Measurements from ENCODE around the gene ARL16. TPM values are rescaled to one million over a fixed set of nuclear protein-coding genes. Genes with fewer than 3 reads are reported as not detected.
A peak's percentile ranks its signal among the peaks of the same experiment; 100 is the strongest.

Gene ARL16
- polyA plus RNA-seq, 2 of the 4 experiments (the other 2 are of a cell fraction) = 45.2 to 53.6 TPM

- Histone ChIP-seq H3K9me3 (no peaks in the 10 kb centered on the region), H3K4me1 (peaks cover 19% of the 10 kb centered on the region), H3K27ac (peak overlapping the region; percentile 97), H3K4me3 (peak overlapping the region; percentile 79), H3K4me2 (peak overlapping the region; percentile 88)
- no peak for FAIRE-seq
- 4% methylated on average over 18 of the region's 18 CpGs for WGBS (ENCODE audit: missing lambda C conversion rate)
- no peak for TF ChIP-seq RNF2 (IDR thresholded peaks at IDR 0.05; ENCODE audit: borderline replicate concordance, low read depth)
- peak; percentile 94 for TF ChIP-seq RFX5 (IDR thresholded peaks at IDR 0.05)
- no peak for TF ChIP-seq RAD21 (conservative IDR thresholded peaks at IDR 0.05 in 1 of 2, IDR thresholded peaks at IDR 0.05 in 1 of 2)
- TF ChIP-seq HMGXB4 (CRISPR knock-in tag; IDR thresholded peaks at IDR 0.05; ENCODE audit: borderline replicate concordance) = no peak
- no peak for TF ChIP-seq ELK1 (IDR thresholded peaks at IDR 0.05; ENCODE audit: low read depth, low read length)
- TF ChIP-seq TFCP2L1 (CRISPR knock-in tag; IDR thresholded peaks at IDR 0.05) = no peak
- TF ChIP-seq JUN (IDR thresholded peaks at IDR 0.05) = no peak
- TF ChIP-seq SMC3 (IDR thresholded peaks at IDR 0.05) = no peak
- TF ChIP-seq ATOH8 (CRISPR knock-in tag; IDR thresholded peaks at IDR 0.05; ENCODE audit: low read depth) = no peak
- no peak for TF ChIP-seq FOSB (CRISPR knock-in tag; IDR thresholded peaks at IDR 0.05)
- no peak for TF ChIP-seq ZC3H11A (IDR thresholded peaks at IDR 0.05)
- no peak for TF ChIP-seq CTCF (IDR thresholded peaks at IDR 0.05)
- TF ChIP-seq TP53 (CRISPR knock-in tag; IDR thresholded peaks at IDR 0.05) = no peak
- TF ChIP-seq CBX2 (IDR thresholded peaks at IDR 0.05; ENCODE audit: borderline replicate concordance, low read depth) = no peak
- TF ChIP-seq CHD4 (IDR thresholded peaks at IDR 0.05; ENCODE audit: borderline replicate concordance) = no peak
- TF ChIP-seq FOXS1 (CRISPR knock-in tag; IDR thresholded peaks at IDR 0.05) = no peak
- no peak for TF ChIP-seq HEYL (CRISPR knock-in tag; IDR thresholded peaks at IDR 0.05)
- TF ChIP-seq NPAS2 (CRISPR knock-in tag; IDR thresholded peaks at IDR 0.05; ENCODE audit: borderline replicate concordance) = no peak
- no peak for TF ChIP-seq E2F6 (IDR thresholded peaks at IDR 0.05; ENCODE audit: borderline replicate concordance, low read depth)
- no peak for TF ChIP-seq GATA3 (IDR thresholded peaks at IDR 0.05; ENCODE audit: borderline replicate concordance)
- no peak for TF ChIP-seq EP300 (IDR thresholded peaks at IDR 0.05)
- TF ChIP-seq MAX (IDR thresholded peaks at IDR 0.05) = 0 out of 2 replicates have a peak, but pooled peaks have one; percentile 11
- TF ChIP-seq FOSL2 (IDR thresholded peaks at IDR 0.05) = no peak
- TF ChIP-seq FOSL2 (CRISPR knock-in tag; IDR thresholded peaks at IDR 0.05) = 0 out of 2 replicates have a peak, but pooled peaks have one; percentile 42
- TF ChIP-seq PBX3 (IDR thresholded peaks at IDR 0.05) = no peak
- TF ChIP-seq MAFK (IDR thresholded peaks at IDR 0.05; ENCODE audit: partially characterized antibody) = peak; percentile 3
- no peak for TF ChIP-seq POLR2A (IDR thresholded peaks at IDR 0.05; ENCODE audit: low read length)
- no peak for TF ChIP-seq RARB (CRISPR knock-in tag; IDR thresholded peaks at IDR 0.05)
- no peak for TF ChIP-seq SREBF2 (IDR thresholded peaks at IDR 0.05)
- ChIA-PET POLR2A (interaction anchor here (0.6 to 1.7 kb wide), 5 partner anchors 16 to 327 kb away, joined by 3 to 8 read pairs (median 3); partner anchors contain the start of genes CCDC137 and OXLD1), CTCF (interaction anchor here (2.2 kb wide), 1 partner anchor 34 kb away, joined by 10 read pairs; no protein-coding TSS in a partner anchor)
- DNase-seq (ENCODE audit: low read depth in 1 of 2, low spot score in 1 of 2) = no peak
- peak; percentile 78 to 84; a peak in 5 of 6 replicates for ATAC-seq
Measured at GRCh38 chr17:81635973-81636504, 47.6 kb downstream of the ARL16 start.
